Amniotic stem cell (primary cell): ENCODE data around the gene RAB3GAP2.
"Not testable (repeated sequence)": the region's sequence is repeated elsewhere in the genome, so short reads cannot be mapped to it uniquely, and the experiment has no call there.

ENCODE experiments used
- DNase-seq: peaks from one replicate; lab custom pipeline; 2025; lab: John Stamatoyannopoulos, UW

The RAB3GAP2 gene

GRCh38 chr1:220290140-220290761 lies 18.0 kb upstream of the RAB3GAP2 start:
- no peak for DNase-seq

- DNase-seq: no peak
Observed at GRCh38 chr1:220287129-220287528, 14.9 kb upstream of the RAB3GAP2 start.

DNA sequence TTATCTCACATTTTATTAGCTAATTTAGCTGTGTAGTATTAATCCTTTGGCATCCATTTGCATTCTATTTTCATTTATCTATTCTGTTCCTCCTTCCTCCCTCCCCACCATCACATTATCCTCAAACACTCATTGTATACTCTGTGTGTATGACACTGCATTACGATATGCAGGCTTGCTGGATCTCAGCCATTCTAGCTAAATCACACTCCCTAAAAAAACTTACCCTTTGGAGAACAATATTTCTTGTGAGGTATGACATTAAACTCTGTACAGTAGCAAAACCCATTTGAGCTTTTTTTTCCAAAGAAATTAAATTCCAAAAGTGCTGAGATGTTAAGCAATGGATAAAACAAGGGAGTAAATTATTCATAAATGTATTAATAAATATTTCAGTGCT lies 11.4 kb upstream of the RAB3GAP2 start:
- no peak for DNase-seq

- no peak for DNase-seq
Observed at GRCh38 chr1:220281159-220281574, 8.9 kb upstream of the RAB3GAP2 start.

GRCh38 chr1:220280249-220280648 lies 8.0 kb upstream of the RAB3GAP2 start:
- no peak for DNase-seq

GRCh38 chr1:220278991-220279390 lies 6.7 kb upstream of the RAB3GAP2 start:
- DNase-seq: no peak

DNA sequence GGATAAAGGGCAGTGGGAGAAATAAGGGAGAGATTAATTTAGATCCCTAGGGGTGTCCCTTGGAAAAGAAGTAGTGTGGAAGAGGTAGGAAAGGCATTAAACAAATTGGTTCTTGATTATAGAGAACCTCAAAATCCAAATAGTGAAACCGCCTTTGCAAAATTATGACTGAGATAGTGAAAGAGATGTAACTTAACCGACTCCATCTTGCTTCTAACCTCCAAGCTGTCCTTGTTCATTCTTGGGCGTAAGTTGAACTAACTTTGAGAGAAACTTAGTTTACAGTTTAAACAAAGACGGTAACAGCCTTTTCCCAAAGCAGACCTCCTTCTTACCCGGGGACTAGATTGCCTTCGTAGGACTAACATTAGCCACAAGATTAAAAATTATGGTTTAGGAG lies 3.2 kb upstream of the RAB3GAP2 start:
- DNase-seq: no peak

DNA sequence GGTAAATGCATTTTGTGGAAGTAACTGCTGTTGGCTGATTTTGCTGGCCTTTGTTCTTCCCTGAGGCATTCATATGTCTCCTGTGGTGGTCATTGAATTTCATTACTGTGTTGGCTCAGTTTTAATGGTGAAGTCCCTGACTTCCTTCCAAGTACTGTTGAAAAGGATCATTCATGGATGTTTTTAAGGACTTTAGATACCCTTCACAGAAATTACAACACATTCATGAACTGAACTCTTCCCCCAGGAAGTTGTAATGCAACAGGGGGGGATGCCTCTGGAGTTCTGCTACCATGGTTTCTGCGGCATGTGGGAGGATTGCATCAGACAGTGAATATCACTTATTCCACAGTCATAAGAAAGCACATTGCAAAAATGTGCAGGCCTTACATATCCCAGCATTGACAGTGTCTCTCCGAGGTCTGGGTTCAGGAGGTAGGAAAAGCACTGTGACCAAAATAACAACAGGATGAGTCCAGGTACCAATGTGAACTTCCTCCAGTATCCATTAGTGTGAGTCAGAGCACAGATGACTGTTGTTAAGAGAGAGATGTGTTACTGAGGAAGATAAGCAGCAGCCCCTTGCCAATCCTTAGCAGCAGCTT lies 2.1 kb upstream of the RAB3GAP2 start:
- DNase-seq: no peak

GRCh38 chr1:220272841-220273090 lies 513 bp upstream of the RAB3GAP2 start:
- DNase-seq: no peak

- no peak for DNase-seq
Observed at GRCh38 chr1:220271706-220272046, 577 bp downstream of the RAB3GAP2 start.

- no peak for DNase-seq
Observed at GRCh38 chr1:220269036-220269435, 3.2 kb downstream of the RAB3GAP2 start.

DNA sequence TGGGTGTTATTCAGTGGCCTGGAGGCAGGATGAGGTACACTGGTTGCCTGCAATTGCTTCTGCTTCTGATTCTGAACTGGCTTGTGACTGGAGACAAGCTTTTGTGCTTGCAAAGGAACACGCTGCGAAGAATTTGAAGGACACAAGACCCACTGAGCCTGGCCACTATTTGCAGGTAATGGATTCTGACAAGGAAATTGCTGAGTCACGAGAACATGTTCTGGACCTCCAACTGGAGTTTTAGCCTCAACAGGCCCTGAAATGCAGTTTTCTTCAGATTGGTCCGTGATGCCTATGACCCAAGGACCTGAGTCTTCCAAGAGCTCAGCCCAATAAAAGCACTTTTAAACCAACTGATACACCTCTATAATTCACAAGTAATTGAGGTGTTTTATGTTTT lies 4.6 kb downstream of the RAB3GAP2 start:
- no peak for DNase-seq

DNA sequence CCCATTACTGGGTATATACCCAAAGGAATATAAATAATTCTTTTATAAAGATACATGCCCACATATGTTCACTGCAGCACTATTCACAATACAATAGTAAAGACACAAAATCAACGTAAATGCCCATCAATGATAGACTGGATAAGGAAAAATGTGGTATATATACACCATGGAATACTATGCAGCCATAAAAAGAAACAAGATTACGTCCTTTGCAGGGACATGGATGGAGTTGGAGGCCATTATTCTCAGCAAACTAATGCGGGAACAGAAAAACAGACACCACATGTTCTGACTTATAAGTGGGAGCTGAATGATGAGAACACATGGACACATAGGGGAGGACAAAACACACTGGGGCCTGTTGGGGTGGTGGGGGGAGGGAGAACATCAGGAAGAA lies 12.0 kb downstream of the RAB3GAP2 start:
- DNase-seq: not testable (repeated sequence)

DNA sequence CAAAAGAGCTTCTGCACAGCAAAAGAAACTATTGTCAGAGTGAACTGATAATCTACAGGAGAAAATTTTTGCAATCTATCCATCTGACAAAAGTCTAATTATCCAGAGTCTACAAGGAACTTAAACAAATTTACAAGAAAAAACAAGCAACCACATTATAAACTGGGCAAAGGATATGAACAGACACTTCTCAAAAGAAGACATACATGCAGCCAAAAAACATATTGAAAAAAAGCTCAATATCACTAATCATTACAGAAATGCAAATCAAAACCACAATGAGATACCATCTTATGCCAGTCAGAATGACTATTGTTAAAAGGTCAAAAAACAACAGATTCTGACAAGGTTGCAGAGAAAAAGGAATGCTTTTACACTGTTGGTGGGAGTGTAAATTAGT lies 12.5 kb downstream of the RAB3GAP2 start:
- DNase-seq: not testable (repeated sequence)

DNA sequence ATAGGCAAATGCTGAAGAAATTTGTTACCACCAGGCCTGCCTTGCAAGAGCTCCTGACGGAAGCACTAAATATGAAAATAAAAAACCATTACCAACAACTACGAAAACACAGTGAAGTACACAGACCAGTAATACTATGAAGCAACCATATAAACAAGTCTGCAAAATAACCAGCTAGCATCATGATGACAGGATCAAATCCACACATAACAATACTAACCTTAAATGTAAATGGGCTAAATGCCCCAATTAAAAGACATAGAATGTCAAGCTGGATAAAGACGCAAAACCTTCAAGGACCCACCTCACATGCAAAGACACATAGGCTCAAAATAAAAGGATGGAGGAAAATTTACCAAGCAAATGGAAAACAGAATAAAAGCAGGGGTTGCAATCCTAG lies 16.1 kb downstream of the RAB3GAP2 start:
- not testable (repeated sequence) for DNase-seq

- no peak for DNase-seq
Observed at GRCh38 chr1:220255204-220255603, 17.0 kb downstream of the RAB3GAP2 start.

DNA sequence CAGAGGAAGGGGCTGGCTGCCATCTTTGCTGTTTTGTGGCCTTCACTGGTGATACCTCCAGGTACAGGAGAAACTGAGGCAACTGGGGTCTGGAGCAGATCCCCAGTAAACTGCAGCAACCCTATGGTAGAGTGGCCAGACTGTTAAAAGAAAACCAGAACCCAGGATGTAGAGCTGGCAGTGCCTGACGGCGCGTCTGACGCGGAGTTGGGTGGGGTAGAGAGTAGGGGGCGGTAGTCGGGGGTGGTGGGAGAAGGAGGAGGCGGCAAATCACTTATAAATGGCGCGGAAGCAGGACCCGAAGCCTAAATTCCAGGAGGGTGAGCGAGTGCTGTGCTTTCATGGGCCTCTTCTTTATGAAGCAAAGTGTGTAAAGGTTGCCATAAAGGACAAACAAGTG lies 19.0 kb downstream of the RAB3GAP2 start:
- DNase-seq: not testable (repeated sequence)

- no peak for DNase-seq
Observed at GRCh38 chr1:220251272-220251671, 21.0 kb downstream of the RAB3GAP2 start.

GRCh38 chr1:220250681-220251080 lies 21.6 kb downstream of the RAB3GAP2 start:
- no peak for DNase-seq

- no peak for DNase-seq
Observed at GRCh38 chr1:220249522-220249921, 22.7 kb downstream of the RAB3GAP2 start.

- DNase-seq: not testable (repeated sequence)
Observed at GRCh38 chr1:220248715-220249265, 23.5 kb downstream of the RAB3GAP2 start.

GRCh38 chr1:220245900-220246299 lies 26.4 kb downstream of the RAB3GAP2 start:
- not testable (repeated sequence) for DNase-seq

- DNase-seq: no peak
Observed at GRCh38 chr1:220243947-220244346, 28.3 kb downstream of the RAB3GAP2 start.

DNA sequence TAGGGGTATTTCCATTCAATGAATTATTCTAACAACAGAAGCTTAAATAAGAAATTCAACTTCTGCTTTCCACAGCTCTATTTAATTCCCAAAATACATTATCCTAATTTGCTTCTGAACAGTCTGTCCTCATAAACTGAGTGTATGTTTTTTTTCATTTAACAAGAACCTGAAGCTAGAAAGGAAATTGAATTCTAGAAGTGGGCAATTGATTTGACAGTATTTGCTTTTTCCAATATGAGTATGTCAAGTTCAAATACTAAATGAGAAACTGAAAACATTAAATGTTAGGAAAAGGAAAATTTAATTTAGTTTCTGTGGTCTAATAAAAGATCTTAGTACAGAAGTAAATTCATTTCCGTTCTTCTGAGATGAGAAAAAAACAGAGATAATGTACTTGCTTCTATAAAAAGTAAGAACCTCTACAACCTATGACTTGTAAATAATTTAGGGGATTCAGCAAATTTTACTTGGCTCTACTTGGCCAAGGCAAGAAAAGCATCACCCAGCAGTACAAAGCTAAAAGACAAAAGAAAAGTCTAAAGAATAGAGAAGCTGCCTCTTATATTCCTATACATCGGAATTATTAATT lies 31.1 kb downstream of the RAB3GAP2 start:
- no peak for DNase-seq
